ENCODE measurements around the gene ALAS1.

- TF ChIP-seq POU2F2 (IDR thresholded peaks at IDR 0.05; ENCODE audit: low read depth, low read length) (no peak), POLR2A (IDR thresholded peaks at IDR 0.05; ENCODE audit: low read depth, low read length) (no peak), TAF1 (IDR thresholded peaks at IDR 0.05; ENCODE audit: low read depth, low read length) (no peak)
Observed at GRCh38 chr3:52181543-52181942, 16.4 kb upstream of the ALAS1 start.
